Hepatic stellate cell (primary cell): Measurements from ENCODE around the gene CEACAM6.
"Not testable (repeated sequence)": the region's sequence is repeated elsewhere in the genome, so short reads cannot be mapped to it uniquely, and the experiment has no call there.

Experiments used
- DNase-seq: peaks from one replicate; pipeline ENCODE4 v3.0.0; 2011; ENCODE audit warnings: low spot score

The CEACAM6 gene

DNA sequence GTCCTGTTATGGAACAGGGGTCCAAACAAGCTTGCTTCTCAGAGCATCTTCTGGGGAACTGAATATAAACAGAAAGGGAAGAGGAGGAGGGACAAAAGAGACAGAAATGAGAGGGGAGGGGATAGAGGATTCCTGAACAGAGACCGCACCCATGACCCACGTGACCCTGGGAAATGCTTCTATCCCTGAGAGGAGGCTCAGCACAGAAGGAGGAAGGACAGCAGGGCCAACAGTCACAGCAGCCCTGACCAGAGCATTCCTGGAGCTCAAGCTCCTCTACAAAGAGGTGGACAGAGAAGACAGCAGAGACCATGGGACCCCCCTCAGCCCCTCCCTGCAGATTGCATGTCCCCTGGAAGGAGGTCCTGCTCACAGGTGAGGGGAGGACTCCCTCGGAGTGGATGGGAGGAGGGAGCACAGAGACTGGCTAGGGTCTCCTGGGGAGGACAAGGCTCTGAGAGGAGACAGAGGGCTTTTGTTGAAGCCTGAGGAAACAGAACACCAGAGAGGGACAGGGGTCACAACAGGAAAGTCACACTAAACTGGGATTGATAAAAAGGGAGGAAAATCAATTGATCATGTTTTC lies at the start of gene CEACAM6:
TSS of gene CEACAM6 (plus strand) at position 203 of the 586 bp plus-strand sequence. CDS start at position 312, 109 bp downstream.
- no peak for DNase-seq

DNA sequence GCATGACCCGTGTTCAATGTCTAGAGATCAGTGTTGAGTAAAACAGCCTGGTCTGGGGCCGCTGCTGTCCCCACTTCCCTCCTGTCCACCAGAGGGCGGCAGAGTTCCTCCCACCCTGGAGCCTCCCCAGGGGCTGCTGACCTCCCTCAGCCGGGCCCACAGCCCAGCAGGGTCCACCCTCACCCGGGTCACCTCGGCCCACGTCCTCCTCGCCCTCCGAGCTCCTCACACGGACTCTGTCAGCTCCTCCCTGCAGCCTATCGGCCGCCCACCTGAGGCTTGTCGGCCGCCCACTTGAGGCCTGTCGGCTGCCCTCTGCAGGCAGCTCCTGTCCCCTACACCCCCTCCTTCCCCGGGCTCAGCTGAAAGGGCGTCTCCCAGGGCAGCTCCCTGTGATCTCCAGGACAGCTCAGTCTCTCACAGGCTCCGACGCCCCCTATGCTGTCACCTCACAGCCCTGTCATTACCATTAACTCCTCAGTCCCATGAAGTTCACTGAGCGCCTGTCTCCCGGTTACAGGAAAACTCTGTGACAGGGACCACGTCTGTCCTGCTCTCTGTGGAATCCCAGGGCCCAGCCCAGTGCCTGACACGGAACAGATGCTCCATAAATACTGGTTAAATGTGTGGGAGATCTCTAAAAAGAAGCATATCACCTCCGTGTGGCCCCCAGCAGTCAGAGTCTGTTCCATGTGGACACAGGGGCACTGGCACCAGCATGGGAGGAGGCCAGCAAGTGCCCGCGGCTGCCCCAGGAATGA lies 48.4 kb upstream of the CEACAM6 start:
- DNase-seq: peak; percentile 51

DNA sequence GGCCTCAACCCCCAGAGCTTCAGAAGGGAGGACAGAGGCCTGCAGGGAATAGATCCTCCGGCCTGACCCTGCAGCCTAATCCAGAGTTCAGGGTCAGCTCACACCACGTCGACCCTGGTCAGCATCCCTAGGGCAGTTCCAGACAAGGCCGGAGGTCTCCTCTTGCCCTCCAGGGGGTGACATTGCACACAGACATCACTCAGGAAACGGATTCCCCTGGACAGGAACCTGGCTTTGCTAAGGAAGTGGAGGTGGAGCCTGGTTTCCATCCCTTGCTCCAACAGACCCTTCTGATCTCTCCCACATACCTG lies 47.9 kb upstream of the CEACAM6 start:
- DNase-seq: no peak

DNA sequence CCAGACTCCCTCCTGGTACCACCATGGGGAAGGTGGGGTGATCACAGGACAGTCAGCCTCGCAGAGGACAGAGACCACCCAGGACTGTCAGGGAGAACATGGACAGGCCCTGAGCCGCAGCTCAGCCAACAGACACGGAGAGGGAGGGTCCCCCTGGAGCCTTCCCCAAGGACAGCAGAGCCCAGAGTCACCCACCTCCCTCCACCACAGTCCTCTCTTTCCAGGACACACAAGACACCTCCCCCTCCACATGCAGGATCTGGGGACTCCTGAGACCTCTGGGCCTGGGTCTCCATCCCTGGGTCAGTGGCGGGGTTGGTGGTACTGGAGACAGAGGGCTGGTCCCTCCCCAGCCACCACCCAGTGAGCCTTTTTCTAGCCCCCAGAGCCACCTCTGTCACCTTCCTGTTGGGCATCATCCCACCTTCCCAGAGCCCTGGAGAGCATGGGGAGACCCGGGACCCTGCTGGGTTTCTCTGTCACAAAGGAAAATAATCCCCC lies 47.4 kb upstream of the CEACAM6 start:
- DNase-seq: no peak

DNA sequence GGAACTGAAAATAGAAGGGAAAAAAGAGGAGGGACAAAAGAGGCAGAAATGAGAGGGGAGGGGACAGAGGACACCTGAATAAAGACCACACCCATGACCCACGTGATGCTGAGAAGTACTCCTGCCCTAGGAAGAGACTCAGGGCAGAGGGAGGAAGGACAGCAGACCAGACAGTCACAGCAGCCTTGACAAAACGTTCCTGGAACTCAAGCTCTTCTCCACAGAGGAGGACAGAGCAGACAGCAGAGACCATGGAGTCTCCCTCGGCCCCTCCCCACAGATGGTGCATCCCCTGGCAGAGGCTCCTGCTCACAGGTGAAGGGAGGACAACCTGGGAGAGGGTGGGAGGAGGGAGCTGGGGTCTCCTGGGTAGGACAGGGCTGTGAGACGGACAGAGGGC lies 46.8 kb upstream of the CEACAM6 start, which contains the start of gene CEACAM5:
TSS of gene CEACAM5 (plus strand) at position 146 of the 400 bp plus-strand sequence. CDS start at position 252, 106 bp downstream.
- no peak for DNase-seq

DNA sequence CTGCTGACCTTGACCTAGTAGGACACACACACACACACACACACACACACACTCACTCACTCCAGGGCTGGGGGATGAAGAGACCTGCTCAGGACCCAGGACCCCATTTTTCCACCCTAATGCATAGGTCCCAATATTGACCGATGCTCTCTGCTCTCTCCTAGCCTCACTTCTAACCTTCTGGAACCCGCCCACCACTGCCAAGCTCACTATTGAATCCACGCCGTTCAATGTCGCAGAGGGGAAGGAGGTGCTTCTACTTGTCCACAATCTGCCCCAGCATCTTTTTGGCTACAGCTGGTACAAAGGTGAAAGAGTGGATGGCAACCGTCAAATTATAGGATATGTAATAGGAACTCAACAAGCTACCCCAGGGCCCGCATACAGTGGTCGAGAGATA lies 45.8 kb upstream of the CEACAM6 start:
- not testable (repeated sequence) for DNase-seq

DNA sequence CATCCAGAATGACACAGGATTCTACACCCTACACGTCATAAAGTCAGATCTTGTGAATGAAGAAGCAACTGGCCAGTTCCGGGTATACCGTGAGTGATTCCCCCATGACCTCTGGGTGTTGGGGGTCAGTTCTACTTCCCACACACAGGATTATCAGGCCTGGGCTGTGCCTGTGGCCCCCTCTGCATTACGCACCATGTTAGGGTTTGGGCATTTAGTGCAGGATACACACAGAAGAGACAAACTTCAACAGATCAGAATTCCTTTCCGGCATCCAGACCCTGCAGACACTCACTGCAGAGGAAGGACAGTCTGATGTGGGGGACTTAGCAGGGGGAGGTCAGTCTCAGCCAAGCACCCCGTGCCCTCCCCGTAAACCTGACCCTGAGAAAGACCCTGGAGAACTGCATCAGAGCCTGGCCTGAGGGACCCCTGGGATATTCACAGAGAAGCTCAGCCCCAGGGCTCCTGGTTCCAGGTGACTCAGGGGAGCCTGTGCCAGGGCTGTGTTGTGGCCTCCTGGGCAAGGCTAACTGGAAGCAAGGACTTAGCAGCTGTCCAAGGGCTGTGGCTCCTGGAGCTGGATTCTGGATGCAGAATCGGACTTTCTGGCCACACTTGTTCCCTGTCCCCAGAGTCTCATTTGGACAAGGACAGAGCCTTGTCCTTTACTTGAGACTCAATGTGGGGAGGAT lies 45.2 kb upstream of the CEACAM6 start:
- no peak for DNase-seq

DNA sequence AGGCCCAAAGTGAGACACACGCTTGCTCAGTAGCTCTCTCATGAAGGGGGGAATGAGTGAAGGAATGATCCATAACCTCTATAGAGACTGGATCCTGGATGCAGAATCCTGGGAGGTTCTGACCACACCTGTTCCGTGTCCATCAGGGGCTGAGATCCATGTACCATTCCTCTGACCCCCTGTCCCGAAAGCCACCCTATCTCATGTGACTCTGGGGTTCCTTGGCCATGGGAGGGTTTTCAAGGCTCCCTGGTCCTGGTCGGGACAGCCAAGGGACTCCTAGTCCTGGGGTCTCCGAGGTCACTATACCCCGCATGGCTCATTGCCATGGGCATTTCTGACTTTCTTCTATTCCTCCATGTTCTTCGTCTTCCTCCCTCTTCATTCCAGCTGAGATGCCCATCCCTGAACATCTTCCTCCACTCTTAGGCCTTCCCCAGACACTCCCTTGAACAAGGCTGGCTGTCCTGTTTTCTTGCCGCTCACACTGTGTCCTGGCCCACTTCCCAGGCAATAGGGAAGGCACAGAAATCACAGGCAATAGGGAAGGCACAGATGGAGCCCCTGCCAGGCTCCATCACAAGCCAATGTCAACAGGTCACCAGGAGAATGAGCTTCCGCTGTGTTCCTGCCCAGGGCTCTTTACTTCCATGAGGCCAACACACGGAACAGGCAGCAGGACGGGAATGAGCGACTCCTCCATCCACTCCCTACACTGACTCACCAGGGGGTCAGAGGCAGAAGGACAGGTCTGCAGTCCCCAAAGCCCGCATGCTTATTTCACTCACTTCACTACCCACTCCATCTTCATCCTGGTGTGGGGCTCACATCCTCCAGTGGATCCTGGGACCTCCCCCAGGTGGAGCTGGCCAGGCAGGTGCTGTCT lies 43.7 kb upstream of the CEACAM6 start:
- no peak for DNase-seq

DNA sequence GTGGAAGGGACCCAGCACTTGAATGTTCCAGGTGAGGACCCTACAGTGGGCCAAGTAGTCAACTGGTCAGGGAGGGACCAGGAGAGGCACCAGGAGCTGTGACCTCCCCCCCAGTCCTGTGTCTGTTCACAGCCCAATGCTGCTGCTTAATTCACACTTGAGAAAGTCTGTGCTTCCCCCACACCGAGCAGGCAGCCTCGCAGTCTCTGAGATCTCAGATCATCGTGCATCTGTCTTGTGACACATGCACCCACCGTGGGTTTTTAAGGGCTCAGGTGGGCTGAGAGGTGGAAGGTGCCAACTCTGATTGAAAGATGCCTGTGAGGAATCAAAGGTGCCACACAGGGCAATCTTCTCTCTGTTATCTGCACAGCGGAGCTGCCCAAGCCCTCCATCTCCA lies 40.7 kb upstream of the CEACAM6 start:
- DNase-seq: no peak

DNA sequence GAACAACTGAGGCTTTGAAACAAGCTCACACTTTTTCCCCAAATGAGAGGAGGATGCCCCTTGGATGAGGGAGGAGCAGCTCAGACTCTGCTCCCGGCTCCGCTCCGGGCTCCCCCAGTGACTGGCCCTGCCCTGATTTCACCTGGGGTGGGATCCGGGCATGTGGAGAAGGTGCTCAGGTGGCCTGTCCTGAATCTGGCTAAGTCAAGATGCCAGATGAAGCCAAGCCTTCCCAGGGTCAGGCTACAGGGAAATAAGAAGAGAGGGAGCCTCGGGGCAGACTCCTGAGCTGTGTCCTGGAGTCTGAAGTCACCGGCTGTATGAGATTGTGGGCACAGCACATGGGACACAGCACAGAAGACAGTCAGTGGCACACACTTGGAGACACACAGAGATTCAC lies 36.6 kb upstream of the CEACAM6 start:
- no peak for DNase-seq

DNA sequence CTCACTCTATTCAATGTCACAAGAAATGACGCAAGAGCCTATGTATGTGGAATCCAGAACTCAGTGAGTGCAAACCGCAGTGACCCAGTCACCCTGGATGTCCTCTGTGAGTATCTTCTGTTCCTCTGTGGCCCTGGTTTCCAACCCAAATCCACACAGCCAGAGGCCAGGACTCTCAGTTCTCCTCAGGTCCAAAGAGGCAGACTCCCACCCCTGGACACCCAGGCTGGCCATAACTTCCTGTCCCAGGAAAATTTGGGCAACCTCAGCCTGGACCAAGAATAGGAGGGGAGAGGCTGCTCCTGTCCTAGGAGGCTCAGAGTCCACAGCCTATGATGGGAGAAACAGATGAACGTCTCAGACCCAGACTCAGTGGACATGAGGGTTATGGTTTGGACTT lies 35.2 kb upstream of the CEACAM6 start:
- DNase-seq: no peak

DNA sequence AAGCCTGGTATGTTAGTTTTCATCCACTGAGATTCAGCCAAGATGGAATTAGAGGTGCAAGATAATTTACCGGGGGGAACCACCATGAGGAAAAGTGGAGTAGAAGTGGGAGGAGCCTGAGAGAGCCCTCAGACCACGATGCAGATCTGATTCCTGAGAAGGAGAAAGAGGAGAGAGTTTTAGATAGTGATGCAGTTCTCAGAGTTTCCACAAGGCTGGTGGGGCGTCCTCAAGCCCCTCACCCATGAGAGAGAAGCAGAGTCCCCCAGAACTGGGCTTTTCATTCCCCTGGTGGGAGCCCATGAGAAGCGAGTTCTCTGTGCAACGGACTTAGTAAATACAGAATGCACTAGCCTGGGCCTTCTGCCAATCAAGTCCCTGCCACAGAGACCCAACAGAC lies 28.8 kb upstream of the CEACAM6 start:
- no peak for DNase-seq

DNA sequence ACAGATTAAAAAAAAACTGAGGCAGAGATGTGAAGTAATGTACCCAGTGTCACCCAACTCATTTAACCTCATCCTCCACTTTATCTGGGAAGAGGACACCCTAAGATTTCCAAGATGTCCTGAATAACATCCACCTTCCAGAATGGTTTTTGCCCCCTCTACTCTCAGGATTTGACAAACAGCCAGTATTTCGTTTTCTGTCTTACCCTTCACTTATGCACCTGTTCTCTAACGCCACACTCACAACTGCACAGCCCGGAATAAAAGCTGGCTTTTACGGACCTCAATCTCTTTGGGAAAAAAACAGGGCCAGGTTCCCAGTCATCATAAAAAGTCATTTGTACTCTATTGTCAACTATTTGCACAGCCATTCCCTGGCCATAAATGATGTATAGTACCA lies 21.2 kb upstream of the CEACAM6 start:
- DNase-seq: no peak

DNA sequence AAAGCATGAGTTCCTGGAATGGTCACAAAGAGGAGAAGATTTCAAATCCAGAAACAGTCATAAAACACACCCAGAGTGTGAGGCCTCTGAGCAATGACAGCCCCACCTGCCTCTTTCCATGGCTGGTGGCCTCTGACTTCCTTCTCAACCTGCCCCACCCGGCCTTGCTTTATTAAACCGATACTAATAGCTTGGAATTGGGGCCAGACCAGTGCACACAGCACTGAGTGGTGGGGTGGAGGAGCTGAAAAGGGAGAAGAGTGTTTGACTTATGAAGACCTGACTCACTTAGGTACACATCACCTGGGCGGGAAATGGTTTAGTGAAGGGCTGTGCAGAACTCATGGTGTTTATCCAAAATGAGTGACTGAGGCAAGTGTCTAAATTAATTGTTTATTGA lies 20.7 kb upstream of the CEACAM6 start:
- no peak for DNase-seq

DNA sequence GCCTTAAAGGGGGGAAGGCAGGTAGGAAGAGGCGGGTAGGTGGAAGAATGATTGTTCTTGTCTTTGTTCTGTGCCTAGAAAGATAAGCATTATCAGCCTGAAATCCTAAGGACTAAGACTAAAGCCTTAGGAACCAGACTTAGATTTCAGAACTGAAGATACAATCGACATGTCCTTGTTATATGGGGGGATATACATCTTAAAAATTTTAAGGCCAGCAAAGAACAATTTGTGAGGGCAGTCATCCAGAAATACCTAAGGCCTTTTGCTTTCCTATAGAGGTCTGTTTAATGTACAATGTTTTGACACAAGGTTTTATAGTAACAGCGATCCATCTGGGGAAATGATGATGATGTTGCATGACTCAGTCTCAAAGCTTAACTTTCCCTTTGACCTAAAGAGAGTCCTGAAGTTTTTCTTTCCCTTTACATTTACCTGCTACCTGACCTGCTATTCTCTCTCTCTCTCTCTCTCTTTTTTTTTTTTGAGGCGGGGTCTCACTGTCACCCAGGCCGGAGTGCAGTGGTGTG lies 20.2 kb upstream of the CEACAM6 start:
- DNase-seq: no peak

DNA sequence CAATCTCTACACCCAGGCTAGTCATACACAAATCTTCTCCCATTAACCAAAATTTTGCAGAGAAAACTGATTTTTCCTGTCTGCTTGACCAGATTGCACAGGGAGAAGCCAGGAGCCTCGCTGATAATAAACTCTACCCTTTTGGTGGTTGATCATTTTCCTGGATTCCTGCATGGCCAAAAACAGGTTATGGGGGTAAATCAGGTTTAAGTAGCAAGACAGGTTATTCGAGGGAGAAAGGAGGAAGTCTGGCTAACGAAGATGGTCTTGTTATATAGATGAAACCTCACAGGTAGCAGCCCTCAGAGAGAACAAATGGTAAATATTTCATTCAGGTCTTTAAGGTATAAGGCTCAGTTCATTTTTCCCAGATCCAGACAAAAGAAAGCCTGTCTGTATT lies 16.0 kb upstream of the CEACAM6 start:
- DNase-seq: no peak

DNA sequence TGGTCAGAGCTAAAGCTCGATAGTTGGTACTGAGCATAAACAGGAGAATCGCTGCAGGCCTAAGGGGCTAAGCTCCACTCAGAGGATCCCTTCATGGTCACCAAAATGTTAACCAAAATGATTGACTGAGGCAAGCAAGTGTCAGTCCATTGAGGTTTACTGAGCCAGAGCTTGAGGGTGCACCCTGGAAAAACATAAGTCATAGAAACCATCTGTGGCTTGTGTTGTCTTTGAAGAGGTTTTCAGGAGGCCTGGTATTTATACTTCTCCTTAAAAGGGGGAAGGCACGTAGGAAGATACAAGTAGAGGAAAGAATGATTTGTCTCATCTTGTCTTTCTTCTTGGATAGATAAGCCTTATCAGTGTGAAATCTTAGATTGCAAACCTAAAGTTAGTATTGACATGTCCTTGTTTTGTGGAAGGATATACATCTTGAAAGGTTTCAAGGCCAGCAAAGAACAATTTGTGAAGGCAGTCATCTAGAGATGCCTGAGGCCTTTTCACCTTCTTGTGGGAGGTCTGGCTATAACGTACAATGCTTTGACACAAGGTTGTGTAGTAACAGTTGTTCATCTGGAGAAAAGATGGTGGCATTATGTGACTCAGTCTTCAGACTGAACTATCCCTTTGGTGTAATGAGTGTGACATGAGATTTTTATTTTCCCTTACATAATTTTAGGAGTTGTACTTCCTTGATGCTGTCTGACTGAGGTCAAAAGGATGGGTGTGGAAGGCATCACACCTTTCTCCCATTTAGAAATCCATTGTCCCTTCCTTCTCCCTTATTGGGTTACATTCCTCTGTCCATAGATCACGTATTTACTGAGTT lies 14.7 kb upstream of the CEACAM6 start:
- no peak for DNase-seq

DNA sequence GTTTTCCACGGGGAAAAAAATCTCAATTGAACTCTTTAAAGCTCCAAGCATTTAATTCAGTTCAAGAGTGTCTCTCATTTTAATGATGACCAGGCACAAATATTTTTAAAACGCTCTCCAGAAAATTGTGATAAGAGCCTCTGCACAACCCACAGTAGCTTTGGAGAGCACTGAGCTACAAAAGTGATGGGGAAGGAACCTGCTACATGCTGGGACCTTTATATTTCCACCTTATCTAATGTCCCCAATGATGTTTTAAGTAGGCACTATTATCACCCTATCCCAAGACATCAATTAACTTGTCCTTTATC lies 14.1 kb upstream of the CEACAM6 start:
- no peak for DNase-seq

DNA sequence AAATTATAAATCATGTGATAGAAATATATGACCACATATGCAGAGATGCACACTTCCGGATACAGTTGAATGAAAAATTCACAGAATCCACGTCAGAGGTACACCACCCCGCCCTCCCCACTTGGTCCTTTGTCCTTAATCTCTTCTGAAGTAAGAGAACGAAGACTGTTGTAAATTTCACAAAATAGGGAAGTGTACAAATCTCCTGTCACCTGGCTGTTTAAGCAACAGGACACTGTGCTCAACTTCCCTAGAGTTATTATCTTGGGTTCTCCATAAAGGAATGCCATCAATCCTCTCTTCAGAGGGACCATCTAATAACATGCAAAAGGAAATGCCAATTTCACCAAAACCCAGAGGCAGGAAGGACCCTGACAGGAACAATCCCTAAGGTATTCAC lies 10.5 kb upstream of the CEACAM6 start:
- no peak for DNase-seq

DNA sequence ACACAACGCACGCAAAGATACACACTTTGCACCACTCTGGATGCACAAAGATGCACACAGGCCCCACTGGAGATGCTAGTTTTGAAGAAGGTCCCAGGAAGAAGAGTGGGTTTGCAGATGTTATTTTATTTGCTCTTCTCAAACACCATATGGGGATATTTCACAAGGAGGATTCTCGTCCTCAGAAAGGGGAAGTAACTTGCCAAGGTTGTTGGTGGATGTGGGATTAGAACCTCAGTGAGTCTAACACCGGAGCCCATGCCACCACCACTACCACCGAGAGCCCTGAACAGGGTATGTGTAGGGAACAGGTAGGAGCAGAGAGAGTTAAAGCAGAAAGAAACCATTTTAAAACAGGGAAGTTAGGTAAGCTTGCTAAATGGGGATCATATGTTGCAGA lies 9.6 kb upstream of the CEACAM6 start:
- DNase-seq: no peak

DNA sequence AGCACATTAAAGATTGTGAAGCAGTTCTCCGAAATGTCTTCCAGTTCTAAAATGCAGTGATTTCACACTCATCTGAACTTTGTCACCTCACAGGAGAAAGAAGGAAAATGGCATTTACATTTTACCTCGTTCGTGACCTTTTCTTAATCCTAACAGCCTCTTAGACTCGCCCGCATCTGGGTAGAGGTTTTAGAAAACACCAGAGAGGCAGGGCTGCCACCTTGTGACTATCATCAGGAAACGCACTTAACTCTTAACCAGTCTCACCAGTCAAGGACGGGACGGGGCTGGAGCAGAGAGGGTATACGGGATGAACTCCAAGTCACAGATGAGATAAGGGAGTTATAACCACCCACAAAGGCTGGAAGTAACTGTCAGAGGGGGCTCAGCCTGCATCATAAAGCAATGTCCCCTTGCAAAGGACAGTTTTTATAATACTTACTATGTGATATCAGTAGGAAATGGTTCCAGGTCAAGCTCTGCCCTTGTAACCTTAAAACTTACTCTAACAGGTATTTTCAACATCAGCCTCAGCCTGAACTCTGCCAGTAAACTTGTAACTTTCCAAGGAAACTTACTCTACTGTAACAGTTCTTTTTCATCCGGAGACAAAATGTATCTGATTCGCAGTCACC lies 8.6 kb upstream of the CEACAM6 start:
- peak; percentile 36 for DNase-seq
